Measurements from ENCODE around the gene TBC1D22B. TPM values are rescaled to one million over a fixed set of nuclear protein-coding genes. Genes with fewer than 3 reads are reported as not detected.

The TBC1D22B gene
- total and polyA plus RNA-seq, 9 of the 15 experiments (the other 6 are each of a cell fraction or from before 2014, with no cell fraction given) = 4.8 to 24.2 (median 13.5) TPM

- peak in 1 of 2 experiments; percentile 92 for TF ChIP-seq AFF1 (IDR thresholded peaks at IDR 0.05; ENCODE audit: low read depth in 1 of 2, partially characterized antibody in 2 of 2)
- no peak for TF ChIP-seq OTX1 (CRISPR knock-in tag; IDR thresholded peaks at IDR 0.05)
- peak; percentile 54; the same call in 1 of the 2 replicates for TF ChIP-seq POLR2G (IDR thresholded peaks at IDR 0.05; ENCODE audit: low read depth, low read length)
- TF ChIP-seq MLLT1 (IDR thresholded peaks at IDR 0.05) = no peak
- TF ChIP-seq TRIM28 (IDR thresholded peaks at IDR 0.05) = no peak
- no peak for TF ChIP-seq CUX1 (CRISPR knock-in tag; IDR thresholded peaks at IDR 0.05)
- TF ChIP-seq TRIM24 (IDR thresholded peaks at IDR 0.05) = no peak; a peak in 1 of 4 replicates
- TF ChIP-seq HNRNPK (IDR thresholded peaks at IDR 0.05; ENCODE audit: low read depth, low read length, poor library complexity, severe bottlenecking) = no peak
- no peak for TF ChIP-seq BDP1 (IDR thresholded peaks at IDR 0.05; ENCODE audit: insufficient read depth, insufficient read length)
- no peak for TF ChIP-seq STAG1 (CRISPR knock-in tag; IDR thresholded peaks at IDR 0.05; ENCODE audit: borderline replicate concordance)
- TF ChIP-seq MYC (IDR thresholded peaks at IDR 0.05; ENCODE audit: low read depth, low read length) = 0 out of 2 replicates have a peak, but pooled peaks have one; percentile 27
- TF ChIP-seq MYC (CRISPR knock-in tag; IDR thresholded peaks at IDR 0.05; ENCODE audit: borderline replicate concordance, low read depth) = peak; percentile 42; the same call in 1 of the 2 replicates
- no peak for TF ChIP-seq ZNF77 (CRISPR knock-in tag; IDR thresholded peaks at IDR 0.05)
- TF ChIP-seq ZNF561 (CRISPR knock-in tag; conservative IDR thresholded peaks at IDR 0.05) = no peak
Measured at GRCh38 chr6:37222125-37222967, 35.2 kb upstream of the TBC1D22B start (continued).
